ENCODE data around the gene TXNRD2. TPM values are rescaled to one million over a fixed set of nuclear protein-coding genes. Genes with fewer than 3 reads are reported as not detected.

The TXNRD2 gene
- total RNA-seq, 1 donor from 2014 or later = 22.2 TPM

DNA sequence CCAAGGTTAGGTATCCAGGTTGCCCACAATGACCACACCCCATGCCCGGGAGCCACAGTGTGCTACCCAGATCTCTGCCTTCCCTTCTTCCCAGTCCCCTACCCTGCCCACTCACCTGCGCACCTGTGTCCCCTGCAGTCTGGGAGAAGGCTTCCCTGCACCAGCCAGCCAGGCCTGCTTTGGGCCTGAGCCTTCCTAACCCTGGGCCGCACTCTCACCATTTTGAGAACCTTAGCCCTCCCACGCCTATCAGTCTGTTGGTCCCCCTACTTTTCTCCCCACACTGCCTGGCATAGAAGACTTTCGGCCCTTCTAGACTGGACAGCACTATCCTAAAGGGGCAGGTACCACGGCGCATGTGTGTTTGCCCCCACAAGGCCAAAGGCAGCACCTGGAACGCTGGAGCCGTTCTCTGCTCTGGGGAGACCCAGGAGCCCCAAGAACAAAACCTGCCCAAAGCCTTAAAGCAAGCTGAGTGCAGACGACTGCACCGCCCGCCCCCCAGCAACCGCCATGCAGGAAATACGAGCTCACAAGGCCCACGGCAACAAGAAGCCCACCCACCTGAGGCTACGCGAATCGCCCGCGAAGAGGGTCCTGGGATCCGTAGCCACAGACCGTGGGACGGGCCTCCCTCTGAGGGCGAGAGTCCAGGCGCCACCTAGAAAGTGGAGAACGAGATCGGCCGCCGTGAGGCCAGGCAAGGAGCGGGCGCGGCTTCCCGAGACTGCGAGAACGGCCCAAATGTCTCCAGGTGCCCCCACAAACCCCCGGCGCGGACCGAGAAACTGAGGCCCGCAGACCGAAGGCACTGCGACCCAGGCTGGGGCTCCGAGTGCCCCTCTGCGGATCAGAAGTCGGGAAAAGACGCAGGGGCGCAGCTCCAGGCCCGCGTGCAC, 87.5 kb downstream of the TXNRD2 start:
- TF ChIP-seq, protein P1, sequence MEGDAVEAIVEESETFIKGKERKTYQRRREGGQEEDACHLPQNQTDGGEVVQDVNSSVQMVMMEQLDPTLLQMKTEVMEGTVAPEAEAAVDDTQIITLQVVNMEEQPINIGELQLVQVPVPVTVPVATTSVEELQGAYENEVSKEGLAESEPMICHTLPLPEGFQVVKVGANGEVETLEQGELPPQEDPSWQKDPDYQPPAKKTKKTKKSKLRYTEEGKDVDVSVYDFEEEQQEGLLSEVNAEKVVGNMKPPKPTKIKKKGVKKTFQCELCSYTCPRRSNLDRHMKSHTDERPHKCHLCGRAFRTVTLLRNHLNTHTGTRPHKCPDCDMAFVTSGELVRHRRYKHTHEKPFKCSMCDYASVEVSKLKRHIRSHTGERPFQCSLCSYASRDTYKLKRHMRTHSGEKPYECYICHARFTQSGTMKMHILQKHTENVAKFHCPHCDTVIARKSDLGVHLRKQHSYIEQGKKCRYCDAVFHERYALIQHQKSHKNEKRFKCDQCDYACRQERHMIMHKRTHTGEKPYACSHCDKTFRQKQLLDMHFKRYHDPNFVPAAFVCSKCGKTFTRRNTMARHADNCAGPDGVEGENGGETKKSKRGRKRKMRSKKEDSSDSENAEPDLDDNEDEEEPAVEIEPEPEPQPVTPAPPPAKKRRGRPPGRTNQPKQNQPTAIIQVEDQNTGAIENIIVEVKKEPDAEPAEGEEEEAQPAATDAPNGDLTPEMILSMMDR (conservative IDR thresholded peaks at IDR 0.05) = peak; percentile 3
- no peaks in the 10 kb centered on the region for H3K9me3 Mint-ChIP-seq
- no peaks in the 10 kb centered on the region for H3K27me3 Mint-ChIP-seq (ENCODE audit: low read depth)
- peak; percentile 36 for DNase-seq (ENCODE audit: low read depth, low spot score)
- H3K4me3 Mint-ChIP-seq = peak overlapping the region; percentile 99
- peaks cover 29% of the 10 kb centered on the region for H3K4me1 Mint-ChIP-seq
- no peaks in the 10 kb centered on the region for H3K36me3 Mint-ChIP-seq (ENCODE audit: low read depth)
- H3K27ac Mint-ChIP-seq (ENCODE audit: unreplicated experiment) = peak overlapping the region; percentile 89

DNA sequence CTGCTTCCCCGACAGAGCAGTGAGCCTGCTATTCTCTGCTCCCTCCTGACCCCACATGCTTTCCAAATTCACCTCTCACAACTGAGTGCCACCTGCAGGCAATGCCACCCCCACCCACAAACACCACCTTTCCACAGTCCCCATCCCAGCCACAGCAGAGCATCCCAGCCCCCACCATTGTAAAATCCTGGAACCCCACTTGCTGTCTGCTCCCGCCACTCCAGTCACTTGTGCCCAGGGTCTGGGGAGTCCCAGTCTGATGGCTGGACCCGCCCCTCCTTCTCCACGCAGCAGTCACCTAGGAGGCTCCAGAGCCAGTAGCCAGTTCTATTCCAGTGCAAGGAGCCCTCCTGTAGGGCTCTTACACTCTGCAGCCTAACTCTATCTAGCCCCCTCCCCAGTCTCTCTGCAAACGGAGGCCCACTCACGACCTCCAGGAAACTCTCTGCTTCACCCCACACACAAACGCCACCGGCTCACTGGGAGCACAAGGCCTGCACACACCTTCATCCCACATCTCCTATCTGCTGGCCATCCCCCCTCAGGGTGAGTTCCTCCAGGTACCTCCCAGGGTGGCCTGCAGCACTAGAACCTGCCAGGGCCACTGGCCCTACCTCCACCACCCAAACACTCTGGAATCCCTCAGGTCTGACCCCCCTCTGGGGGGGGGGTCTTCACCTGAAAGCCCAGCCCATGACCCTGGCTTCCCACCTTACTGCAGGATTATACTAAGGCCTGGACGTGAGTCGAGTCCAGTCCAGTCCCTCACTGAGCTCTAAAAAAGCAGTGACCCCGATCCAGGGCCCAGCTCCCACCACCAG, 88.3 kb downstream of the TXNRD2 start:
- Mint-ChIP-seq H3K4me3 (peak overlapping the region; percentile 99), H3K4me1 (peaks cover 29% of the 10 kb centered on the region), H3K36me3 (ENCODE audit: low read depth) (no peaks in the 10 kb centered on the region), H3K9me3 (no peaks in the 10 kb centered on the region), H3K27ac (ENCODE audit: unreplicated experiment) (peak overlapping the region; percentile 96), H3K27me3 (ENCODE audit: low read depth) (no peaks in the 10 kb centered on the region)
- DNase-seq (ENCODE audit: low read depth, low spot score) = no peak
- TF ChIP-seq, protein P1 (conservative IDR thresholded peaks at IDR 0.05) = no peak

DNA sequence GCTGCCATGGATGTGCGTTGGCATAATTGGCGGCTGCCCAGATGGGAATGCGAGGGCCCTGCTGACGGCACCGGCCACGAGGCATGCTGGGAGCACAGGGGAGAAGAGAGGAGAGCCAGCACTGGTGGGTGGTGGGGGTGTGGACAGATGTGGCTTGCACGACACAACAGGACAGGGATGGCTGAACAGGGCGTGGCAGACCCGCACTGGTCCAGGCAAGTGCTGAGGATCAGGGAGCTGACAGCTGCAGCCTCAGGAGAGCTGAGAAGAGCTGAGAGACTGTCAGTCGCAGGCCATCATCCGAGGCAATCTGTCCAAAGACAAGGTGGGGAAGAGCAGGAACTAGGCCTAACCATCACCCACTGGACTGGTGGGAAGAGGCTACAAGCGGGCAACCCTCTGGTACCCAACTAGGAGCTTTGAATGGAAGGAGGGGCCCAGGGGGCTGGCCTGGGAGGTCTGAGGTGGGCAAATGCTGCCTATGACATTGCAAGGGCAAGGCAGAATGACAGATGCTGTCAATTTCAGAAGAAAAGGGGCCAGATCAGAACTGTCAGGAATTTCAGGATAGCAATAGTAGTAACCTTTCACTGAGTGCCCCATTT, 89.3 kb downstream of the TXNRD2 start:
- no peaks in the 10 kb centered on the region for H3K27me3 Mint-ChIP-seq (ENCODE audit: low read depth)
- H3K9me3 Mint-ChIP-seq = no peaks in the 10 kb centered on the region
- peaks cover 4% of the 10 kb centered on the region for H3K36me3 Mint-ChIP-seq (ENCODE audit: low read depth)
- TF ChIP-seq, protein P1 (conservative IDR thresholded peaks at IDR 0.05) = no peak
- peaks cover 29% of the 10 kb centered on the region for H3K4me1 Mint-ChIP-seq
- H3K4me3 Mint-ChIP-seq = peak overlapping the region; percentile 99
- no peak for DNase-seq (ENCODE audit: low read depth, low spot score)
- peak overlapping the region; percentile 62 for H3K27ac Mint-ChIP-seq (ENCODE audit: unreplicated experiment)

DNA sequence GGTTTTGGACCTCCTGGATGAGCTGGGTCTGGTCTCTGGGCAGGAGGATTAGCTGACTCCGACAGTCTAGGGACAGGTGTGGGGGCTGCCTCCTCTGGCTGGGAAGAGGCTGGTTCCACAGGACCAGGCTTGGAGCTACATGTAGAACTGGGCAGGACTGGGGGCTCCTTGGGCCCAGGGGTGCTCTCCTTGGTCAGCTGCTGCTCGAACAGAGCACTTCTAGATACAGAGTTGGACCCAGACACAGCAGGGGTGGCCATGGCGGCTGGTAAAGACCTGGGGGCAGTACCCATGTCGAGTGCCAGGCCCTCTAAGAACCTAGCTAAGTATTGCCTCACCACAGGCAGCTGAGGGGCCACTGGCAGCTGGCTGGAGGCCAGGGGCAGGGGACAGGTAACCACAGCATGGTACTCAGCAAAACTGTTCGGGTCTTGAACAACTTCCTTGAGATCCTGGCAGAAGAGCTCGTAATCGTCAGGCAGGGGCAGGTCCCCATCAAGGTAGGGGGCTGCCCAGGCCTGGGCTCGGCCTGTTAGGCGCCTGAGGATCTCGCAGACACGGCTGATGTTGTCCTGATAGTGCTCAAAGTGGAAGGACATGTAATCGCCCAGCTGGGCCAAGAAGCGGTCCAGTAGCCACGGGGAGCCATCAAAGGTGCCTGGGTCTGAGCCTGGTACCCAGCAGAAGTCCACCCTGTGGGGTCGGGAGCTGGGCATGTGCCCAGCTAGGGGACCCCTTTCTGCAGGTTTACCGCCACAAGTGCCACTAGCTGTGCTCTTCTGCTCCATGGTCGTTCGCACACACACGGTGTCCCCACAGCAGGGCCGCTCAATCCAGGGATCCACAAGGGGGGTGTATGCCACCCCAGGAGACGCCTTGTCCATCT, 90.1 kb downstream of the TXNRD2 start:
- Mint-ChIP-seq H3K4me3 (peak overlapping the region; percentile 99), H3K4me1 (peaks cover 29% of the 10 kb centered on the region), H3K36me3 (ENCODE audit: low read depth) (peaks cover 4% of the 10 kb centered on the region), H3K9me3 (no peaks in the 10 kb centered on the region), H3K27me3 (ENCODE audit: low read depth) (no peaks in the 10 kb centered on the region), H3K27ac (ENCODE audit: unreplicated experiment) (peak overlapping the region; percentile 62)
- DNase-seq (ENCODE audit: low read depth, low spot score) = no peak
- TF ChIP-seq, protein P1 (conservative IDR thresholded peaks at IDR 0.05) = no peak

DNA sequence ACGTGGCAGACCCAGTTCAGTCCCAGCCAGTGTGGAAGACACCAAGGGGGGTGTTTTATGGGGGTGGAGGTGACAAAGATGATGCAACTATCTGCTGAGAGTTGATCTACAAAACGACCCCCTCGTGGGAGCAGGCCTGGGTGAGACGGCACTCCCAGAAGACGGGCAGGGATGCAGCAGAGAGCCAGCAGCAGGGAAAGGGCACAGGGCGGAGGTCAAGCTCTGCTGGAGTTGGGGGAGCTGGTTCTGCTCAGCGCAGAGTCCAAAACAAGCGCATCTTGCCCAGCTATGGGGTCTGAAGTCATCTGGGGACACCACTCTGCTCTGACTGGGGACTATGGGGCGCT, 90.9 kb downstream of the TXNRD2 start:
- Mint-ChIP-seq H3K4me1 (peaks cover 24% of the 10 kb centered on the region), H3K36me3 (ENCODE audit: low read depth) (peaks cover 4% of the 10 kb centered on the region), H3K4me3 (peak overlapping the region; percentile 69), H3K9me3 (no peaks in the 10 kb centered on the region), H3K27ac (ENCODE audit: unreplicated experiment) (no peak overlapping the region), H3K27me3 (ENCODE audit: low read depth) (no peaks in the 10 kb centered on the region)
- TF ChIP-seq, protein P1 (conservative IDR thresholded peaks at IDR 0.05) = no peak
- DNase-seq (ENCODE audit: low read depth, low spot score) = no peak
